ENCODE results near the gene KIDINS220. TPM values are rescaled to one million over a fixed set of nuclear protein-coding genes. Genes with fewer than 3 reads are reported as not detected.
A peak's percentile ranks its signal among the peaks of the same experiment; 100 is the strongest.

The KIDINS220 gene
- total RNA-seq, 2 experiments from 2014 or later = 38.0 to 39.4 TPM

GRCh38 chr2:8841932-8842331 is 4.5 kb upstream of the KIDINS220 start:
- Mint-ChIP-seq H3K4me3 (no peak overlapping the region), H3K27me3 (peaks cover 9% of the 10 kb centered on the region), H3K36me3 (peaks cover 2% of the 10 kb centered on the region), H3K4me1 (peaks cover 2% of the 10 kb centered on the region), H3K9me3 (no peaks in the 10 kb centered on the region), H3K27ac (no peak overlapping the region)
- no peak for ATAC-seq (ENCODE audit: low read depth)
- POLR2A ChIA-PET = no interaction called here
- DNase-seq = no peak

GRCh38 chr2:8840475-8841091 is 3.2 kb upstream of the KIDINS220 start:
- Mint-ChIP-seq H3K4me1 (peaks cover 11% of the 10 kb centered on the region), H3K27ac (no peak overlapping the region), H3K9me3 (no peaks in the 10 kb centered on the region), H3K27me3 (peaks cover 4% of the 10 kb centered on the region), H3K4me3 (no peak overlapping the region), H3K36me3 (peaks cover 6% of the 10 kb centered on the region)
- POLR2A ChIA-PET = no interaction called here
- ATAC-seq (ENCODE audit: low read depth) (no peak), DNase-seq (no peak)

GRCh38 chr2:8839189-8839965 is 2.0 kb upstream of the KIDINS220 start:
- ATAC-seq (ENCODE audit: low read depth) = no peak
- POLR2A ChIA-PET = no interaction called here
- H3K4me3 Mint-ChIP-seq = no peak overlapping the region
- peaks cover 10% of the 10 kb centered on the region for H3K36me3 Mint-ChIP-seq
- peaks cover 19% of the 10 kb centered on the region for H3K4me1 Mint-ChIP-seq
- H3K9me3 Mint-ChIP-seq = no peaks in the 10 kb centered on the region
- no peak for DNase-seq
- H3K27me3 Mint-ChIP-seq = no peaks in the 10 kb centered on the region
- no peak overlapping the region for H3K27ac Mint-ChIP-seq

GRCh38 chr2:8837795-8838140 is 355 bp upstream of the KIDINS220 start:
- Mint-ChIP-seq H3K27me3 (no peaks in the 10 kb centered on the region), H3K4me3 (peak overlapping the region; percentile 99), H3K4me1 (peaks cover 26% of the 10 kb centered on the region), H3K9me3 (no peaks in the 10 kb centered on the region), H3K27ac (no peak overlapping the region), H3K36me3 (peaks cover 16% of the 10 kb centered on the region)
- POLR2A ChIA-PET = interaction anchor here (0.7 kb wide), 2 partner anchors 156 to 1769 kb away, joined by 3 to 4 read pairs; partner anchors contain the start of gene ID2
- DNase-seq = no peak
- peak; percentile 14 for ATAC-seq (ENCODE audit: low read depth)

- Mint-ChIP-seq H3K4me3 (peak overlapping the region; percentile 25), H3K36me3 (peaks cover 25% of the 10 kb centered on the region), H3K27me3 (no peaks in the 10 kb centered on the region), H3K27ac (no peak overlapping the region), H3K4me1 (peaks cover 38% of the 10 kb centered on the region), H3K9me3 (no peaks in the 10 kb centered on the region)
- DNase-seq (no peak), ATAC-seq (ENCODE audit: low read depth) (no peak)
- POLR2A ChIA-PET = no interaction called here
These were observed 2.1 kb downstream of the KIDINS220 start for GRCh38 chr2:8835279-8835678.

- DNase-seq = no peak
- Mint-ChIP-seq H3K9me3 (no peaks in the 10 kb centered on the region), H3K4me1 (peaks cover 38% of the 10 kb centered on the region), H3K4me3 (no peak overlapping the region), H3K27ac (no peak overlapping the region), H3K36me3 (peaks cover 25% of the 10 kb centered on the region), H3K27me3 (no peaks in the 10 kb centered on the region)
- no peak for ATAC-seq (ENCODE audit: low read depth)
- POLR2A ChIA-PET = no interaction called here
These were observed 3.6 kb downstream of the KIDINS220 start for GRCh38 chr2:8833853-8834252.

- POLR2A ChIA-PET = no interaction called here
- DNase-seq (no peak), ATAC-seq (ENCODE audit: low read depth) (no peak)
- H3K27ac Mint-ChIP-seq = peak overlapping the region; percentile 28
- H3K36me3 Mint-ChIP-seq = peaks cover 23% of the 10 kb centered on the region
- no peaks in the 10 kb centered on the region for H3K27me3 Mint-ChIP-seq
- H3K4me1 Mint-ChIP-seq = peaks cover 38% of the 10 kb centered on the region
- no peaks in the 10 kb centered on the region for H3K9me3 Mint-ChIP-seq
- no peak overlapping the region for H3K4me3 Mint-ChIP-seq
These were observed 5.9 kb downstream of the KIDINS220 start for GRCh38 chr2:8831516-8831915.

- Mint-ChIP-seq H3K27me3 (no peaks in the 10 kb centered on the region), H3K27ac (no peak overlapping the region), H3K4me3 (no peak overlapping the region), H3K36me3 (peaks cover 15% of the 10 kb centered on the region), H3K4me1 (peaks cover 15% of the 10 kb centered on the region), H3K9me3 (no peaks in the 10 kb centered on the region)
- POLR2A ChIA-PET = no interaction called here
- ATAC-seq (ENCODE audit: low read depth) = no peak
- no peak for DNase-seq
These were observed 9.7 kb downstream of the KIDINS220 start for GRCh38 chr2:8827729-8828128.

GRCh38 chr2:8822218-8822617 is 15.2 kb downstream of the KIDINS220 start:
- Mint-ChIP-seq H3K4me3 (no peak overlapping the region), H3K27me3 (no peaks in the 10 kb centered on the region), H3K27ac (no peak overlapping the region), H3K4me1 (peaks cover 3% of the 10 kb centered on the region), H3K9me3 (no peaks in the 10 kb centered on the region), H3K36me3 (peaks cover 11% of the 10 kb centered on the region)
- ATAC-seq (ENCODE audit: low read depth) (no peak), DNase-seq (no peak)
- POLR2A ChIA-PET = no interaction called here

GRCh38 chr2:8821276-8822217 is 15.9 kb downstream of the KIDINS220 start:
- Mint-ChIP-seq H3K27me3 (no peaks in the 10 kb centered on the region), H3K36me3 (peaks cover 11% of the 10 kb centered on the region), H3K9me3 (no peaks in the 10 kb centered on the region), H3K27ac (no peak overlapping the region), H3K4me3 (no peak overlapping the region), H3K4me1 (peaks cover 2% of the 10 kb centered on the region)
- DNase-seq (no peak), ATAC-seq (ENCODE audit: low read depth) (no peak)
- POLR2A ChIA-PET = no interaction called here

- DNase-seq (no peak), ATAC-seq (ENCODE audit: low read depth) (no peak)
- no peak overlapping the region for H3K27ac Mint-ChIP-seq
- H3K4me3 Mint-ChIP-seq = no peak overlapping the region
- peaks cover 2% of the 10 kb centered on the region for H3K4me1 Mint-ChIP-seq
- POLR2A ChIA-PET = no interaction called here
- H3K36me3 Mint-ChIP-seq = peaks cover 11% of the 10 kb centered on the region
- H3K9me3 Mint-ChIP-seq = no peaks in the 10 kb centered on the region
- H3K27me3 Mint-ChIP-seq = no peaks in the 10 kb centered on the region
These were observed 17.5 kb downstream of the KIDINS220 start for GRCh38 chr2:8819948-8820347.

GRCh38 chr2:8819194-8819593 is 18.2 kb downstream of the KIDINS220 start:
- Mint-ChIP-seq H3K9me3 (no peaks in the 10 kb centered on the region), H3K4me3 (no peak overlapping the region), H3K4me1 (peaks cover 2% of the 10 kb centered on the region), H3K27me3 (no peaks in the 10 kb centered on the region), H3K27ac (no peak overlapping the region), H3K36me3 (peaks cover 8% of the 10 kb centered on the region)
- ATAC-seq (ENCODE audit: low read depth) (no peak), DNase-seq (no peak)
- POLR2A ChIA-PET = no interaction called here

GRCh38 chr2:8817221-8817620 is 20.2 kb downstream of the KIDINS220 start:
- no peaks in the 10 kb centered on the region for H3K27me3 Mint-ChIP-seq
- POLR2A ChIA-PET = no interaction called here
- no peak for DNase-seq
- peaks cover 2% of the 10 kb centered on the region for H3K4me1 Mint-ChIP-seq
- no peaks in the 10 kb centered on the region for H3K9me3 Mint-ChIP-seq
- no peak overlapping the region for H3K27ac Mint-ChIP-seq
- H3K4me3 Mint-ChIP-seq = no peak overlapping the region
- H3K36me3 Mint-ChIP-seq = peaks cover 8% of the 10 kb centered on the region
- no peak for ATAC-seq (ENCODE audit: low read depth)

All from activated naive CD8-positive, alpha-beta T cell treated with anti-CD3 and anti-CD28 coated beads, Interleukin-2, amount 10 ng/mL, durations not matched to agents 7 days and 5 days (primary cell).